ENCODE results near the gene DOK3. TPM values are rescaled to one million over a fixed set of nuclear protein-coding genes. Genes with fewer than 3 reads are reported as not detected.

Gene DOK3
- total and polyA plus RNA-seq, 2 of the 13 experiments (the other 11 are each of a cell fraction or from before 2014, with no cell fraction given), result 1.4 to 1.5 TPM

GRCh38 chr5:177526191-177526590 is 16.6 kb upstream of the DOK3 start:
- TF ChIP-seq ZNF235 (CRISPR knock-in tag; IDR thresholded peaks at IDR 0.05; ENCODE audit: borderline replicate concordance), result no peak
- no peak for TF ChIP-seq ZNF441 (CRISPR knock-in tag; IDR thresholded peaks at IDR 0.05; ENCODE audit: borderline replicate concordance)
- Histone ChIP-seq H4K20me1 (ENCODE audit: insufficient read depth, low read length) (no peaks in the 10 kb centered on the region), H3K4me1 (ENCODE audit: insufficient read depth, low read length) (no peaks in the 10 kb centered on the region), H3K9me3 (ENCODE audit: low read length) (no peaks in the 10 kb centered on the region), H3K79me2 (ENCODE audit: insufficient read depth, low read length) (no peaks in the 10 kb centered on the region), H3K9ac (ENCODE audit: insufficient read depth, low read depth, low read length) (no peak overlapping the region), H3K27me3 (ENCODE audit: control insufficient read depth in 1 of 2, insufficient read depth in 2 of 2, low read length in 2 of 2) (no peaks in the 10 kb centered on the region), H2AFZ (ENCODE audit: low read length) (no peak overlapping the region), H3K36me3 (replicated peaks in 1 of 2; ENCODE audit: control insufficient read depth in 1 of 2, insufficient read depth in 2 of 2, low read length in 2 of 2) (peaks cover 39 to 86% of the 10 kb centered on the region in 2 experiments), H3K4me2 (ENCODE audit: low read depth, low read length) (no peak overlapping the region), H3K4me3 (replicated peaks in 1 of 3; ENCODE audit: insufficient read depth in 1 of 3, low read depth in 2 of 3, low read length in 3 of 3) (no peak overlapping the region), H3K27ac (ENCODE audit: extremely low read length, insufficient read depth, low read length) (no peak overlapping the region)
- ATAC-seq, result no peak
- FAIRE-seq, result no peak
- no TSS peak for BruUV-seq (replicated peaks)
- intact Hi-C loops (cut with micrococcal nuclease; ENCODE audit: unreplicated experiment) (no loop called here), in situ Hi-C loops (cut with HindIII; ENCODE audit: extremely low pct_ligation_motif_present, low pct_unique_long_range_greater_than_20kb) (no loop called here)
- ChIA-PET CTCF (ENCODE audit: low intra/inter-chr PET ratio, low total read pairs) (no interaction called here), POLR2A (no interaction called here)
- no peak for DNase-seq (ENCODE audit: low spot score)
- 93% methylated on average over 4 of the region's 4 CpGs for WGBS (ENCODE audit: low lambda C conversion rate)

- no peak overlapping the region for H3K9ac ChIP-seq (ENCODE audit: insufficient read depth, low read depth, low read length)
- H3K4me3 ChIP-seq (replicated peaks in 1 of 3; ENCODE audit: insufficient read depth in 1 of 3, low read depth in 2 of 3, low read length in 3 of 3), result no peak overlapping the region
- DNase-seq (ENCODE audit: low spot score), result no peak
- in situ Hi-C loops (cut with HindIII; ENCODE audit: extremely low pct_ligation_motif_present, low pct_unique_long_range_greater_than_20kb), result no loop called here
- no peak overlapping the region for H3K4me2 ChIP-seq (ENCODE audit: low read depth, low read length)
- no peaks in the 10 kb centered on the region for H3K79me2 ChIP-seq (ENCODE audit: insufficient read depth, low read length)
- no peaks in the 10 kb centered on the region for H3K9me3 ChIP-seq (ENCODE audit: low read length)
- ChIA-PET CTCF (ENCODE audit: low intra/inter-chr PET ratio, low total read pairs) (no interaction called here), POLR2A (no interaction called here)
- BruUV-seq (replicated peaks), result no TSS peak
- H3K36me3 ChIP-seq (replicated peaks in 1 of 2; ENCODE audit: control insufficient read depth in 1 of 2, insufficient read depth in 2 of 2, low read length in 2 of 2), result peaks cover 34 to 85% of the 10 kb centered on the region in 2 experiments
- H3K27ac ChIP-seq (ENCODE audit: extremely low read length, insufficient read depth, low read length), result no peak overlapping the region
- no peak overlapping the region for H2AFZ ChIP-seq (ENCODE audit: low read length)
- H3K27me3 ChIP-seq (ENCODE audit: control insufficient read depth in 1 of 2, insufficient read depth in 2 of 2, low read length in 2 of 2), result no peaks in the 10 kb centered on the region
- TF ChIP-seq ZBTB40 (IDR thresholded peaks at IDR 0.05) (no peak), ZBTB40 (CRISPR knock-in tag; IDR thresholded peaks at IDR 0.05) (no peak), ZNF629 (CRISPR knock-in tag; conservative IDR thresholded peaks at IDR 0.05) (peak; percentile 71; the same call in 1 of the 2 replicates)
- WGBS (ENCODE audit: low lambda C conversion rate), result 98% methylated on average over 8 of the region's 10 CpGs
- H3K4me1 ChIP-seq (ENCODE audit: insufficient read depth, low read length), result no peaks in the 10 kb centered on the region
- H4K20me1 ChIP-seq (ENCODE audit: insufficient read depth, low read length), result no peaks in the 10 kb centered on the region
- FAIRE-seq, result no peak
- intact Hi-C loops (cut with micrococcal nuclease; ENCODE audit: unreplicated experiment), result no loop called here
- no peak for ATAC-seq
These were observed 15.5 kb upstream of the DOK3 start for GRCh38 chr5:177524941-177525655.
